Pancreas (tissue), 10 donors: ENCODE results near the gene MAP3K5. TPM values are rescaled to one million over a fixed set of nuclear protein-coding genes. Genes with fewer than 3 reads are reported as not detected.

Experiments used
- ATAC-seq, 4 donors: fragments of 200-7000 bp; cut with Tn5 transposase; one replicate each; pipeline versions ENCODE4 v1.8.0 to v1.9.1; 2020; ENCODE audit warnings: mild to moderate bottlenecking in 4 of 4, moderate library complexity in 4 of 4
- DNase-seq, 6 donors: peaks; one replicate each; pipeline ENCODE4 v3.0.0-alpha.2; 2020
- FAIRE-seq: peaks from 2 replicates; lab custom pipeline; 2012; peaks lifted over from hg19 to GRCh38; lab: Jason Lieb, UNC
- H3K27ac ChIP-seq, 4 donors: fragments of 200-600 bp; sonication (generic); 1 replicate in 3 of 4; 2 replicates in 1 of 4; pipeline versions ENCODE4 v1.5.0 to v1.8.0; 2020
- H3K27me3 ChIP-seq, 4 donors: fragments of 200-600 bp; one replicate each; pipeline ENCODE4 v1.8.0; 2021
- H3K36me3 ChIP-seq, 3 donors: fragments of 200-600 bp; sonication (generic) in 1 of 3; one replicate each; pipeline versions ENCODE4 v1.5.0 to v1.8.0; 2020 to 2021
- H3K4me1 ChIP-seq, 3 donors: fragments of 200-600 bp; one replicate each; pipeline ENCODE4 v1.8.0; 2021
- H3K4me3 ChIP-seq, 4 donors: fragments of 200-600 bp; sonication (generic) in 2 of 4; one replicate each; pipeline versions ENCODE4 v1.5.0 to v1.8.0; 2020 to 2021
- H3K9me3 ChIP-seq, 4 donors: fragments of 200-600 bp; one replicate each; pipeline ENCODE4 v1.8.0; 2021
- CTCF ChIP-seq, 4 donors: fragments of 200-600 bp; sonication (generic) in 3 of 4; IDR thresholded peaks; one replicate each; pipeline versions ENCODE4 v1.5.0 to v1.8.0; 2021; ENCODE audit warnings: antibody characterized with exemption in 4 of 4
- WGBS, 2 donors: extraction: QIAGEN DNeasy Blood & Tissue Kit; methylation state at CpG; one replicate each; pipeline ENCODE4 v1.1.7; 2013; 5-methylcytosine and 5-hydroxymethylcytosine counted together
- intact Hi-C, 3 donors: fragments of 100-400 bp; cut with DNase I; formaldehyde crosslinking; loops; one replicate each; pipeline versions ENCODE4 v1.11.1 to v1.14.2; 2022
- polyA plus RNA-seq, 2 donors: library from polyadenylated mRNA; stranded (reverse); fragments of 200-250 nt; gene quantifications; one replicate each; pipeline ENCODE4 v1.2.3, GENCODE V29; 2013
- total RNA-seq, 6 donors: library from RNA; stranded (reverse); fragmentation: NEBNext Ultra II Directional in 4 of 6; extraction: Animal tissue kit (Norgen Biotek cat#: 25700) in 4 of 6; gene quantifications; one replicate each; pipeline versions ENCODE4 v1.2.1 to v1.2.4, GENCODE V29; 2021 to 2023
- donor health status: healthy with polysubstance abuse.
- donor health status: DM: no; HTN: no; CAD: no; lungs with moderate emphysema.
- donor health status: DM: no; HTN: no; CAD: no.
- donor health status: control.
- donor health status: control.
- donor health status: Bipolar disorder and iron deficiency.
- donor health status: DM: yes; HTN: yes; CAD: no.
- donor health status: DM: no; HTN: no; CAD: no.
- donor health status: DM: no; HTN: no; CAD: no.
- donor health status: DM: yes; HTN: yes; CAD: no.

MAP3K5 gene
- total and polyA plus RNA-seq, 8 donors, result 6.7 to 28.6 (median 19.4) TPM

GRCh38 chr6:136669299-136669699 lies 123.0 kb downstream of the MAP3K5 start:
- ATAC-seq, result peak; percentile 65 to 93 (median 85)
- Histone ChIP-seq H3K4me1 (peaks cover 7 to 15% (median 8%) of the 10 kb centered on the region in 3 donors), H3K27ac (peak overlapping the region in 2 of 4 donors; percentile 27 to 45), H3K9me3 (no peaks in the 10 kb centered on the region), H3K4me3 (no peak overlapping the region), H3K36me3 (no peaks in the 10 kb centered on the region), H3K27me3 (no peaks in the 10 kb centered on the region)
- FAIRE-seq, result no peak
- 23 to 25% methylated on average over 3 of the region's 3 CpGs for WGBS, 2 donors
- intact Hi-C loops, result no loop called here
- no peak for TF ChIP-seq CTCF (IDR thresholded peaks at IDR 0.05)
- no peak for DNase-seq

- H3K27ac ChIP-seq, result peak overlapping the region in 1 of 4 donors; percentile 27
Measured at GRCh38 chr6:136668571-136668970, 123.7 kb downstream of the MAP3K5 start.

GRCh38 chr6:136666041-136666440 lies 126.2 kb downstream of the MAP3K5 start:
- peaks cover 7 to 26% (median 22%) of the 10 kb centered on the region in 3 donors for H3K4me1 ChIP-seq
- H3K9me3 ChIP-seq, result no peaks in the 10 kb centered on the region
- no peak for DNase-seq
- H3K27ac ChIP-seq, result no peak overlapping the region
- intact Hi-C loops, result no loop called here
- 97 to 100% methylated on average over 1 of the region's 1 CpG for whole genome bisulfite sequencing, 2 donors
- no peaks in the 10 kb centered on the region for H3K27me3 ChIP-seq
- ATAC-seq, result no peak
- no peak overlapping the region for H3K4me3 ChIP-seq
- FAIRE-seq, result no peak
- no peak for TF ChIP-seq CTCF (IDR thresholded peaks at IDR 0.05)
- H3K36me3 ChIP-seq, result no peaks in the 10 kb centered on the region

More at GRCh38 chr6:136668571-136668970, 123.7 kb downstream of the MAP3K5 start:
- no peak for TF ChIP-seq CTCF (IDR thresholded peaks at IDR 0.05)
- Histone ChIP-seq H3K27me3 (no peaks in the 10 kb centered on the region), H3K4me1 (peaks cover 7 to 18% (median 8%) of the 10 kb centered on the region in 3 donors), H3K4me3 (no peak overlapping the region), H3K36me3 (no peaks in the 10 kb centered on the region), H3K9me3 (no peaks in the 10 kb centered on the region)
- intact Hi-C loops, result no loop called here
- FAIRE-seq, result no peak
- WGBS, 2 donors, result 69 to 75% methylated on average over 3 of the region's 3 CpGs
- DNase-seq, result no peak
- no peak for ATAC-seq

- no peaks in the 10 kb centered on the region for H3K27me3 ChIP-seq
- ATAC-seq (peak; percentile 77 to 92 (median 89)), FAIRE-seq (no peak), DNase-seq (no peak)
- no peak overlapping the region for H3K4me3 ChIP-seq
- peak overlapping the region in 1 of 4 donors; percentile 9 for H3K27ac ChIP-seq
- H3K36me3 ChIP-seq, result no peaks in the 10 kb centered on the region
- 29 to 40% methylated on average over 3 of the region's 3 CpGs for WGBS, 2 donors
- intact Hi-C loops, result no loop called here
- no peaks in the 10 kb centered on the region for H3K9me3 ChIP-seq
- peaks cover 0 to 14% (median 11%) of the 10 kb centered on the region in 3 donors for H3K4me1 ChIP-seq
- no peak for TF ChIP-seq CTCF (IDR thresholded peaks at IDR 0.05)
Measured at GRCh38 chr6:136662347-136663237, 129.7 kb downstream of the MAP3K5 start.

- Histone ChIP-seq H3K9me3 (no peaks in the 10 kb centered on the region), H3K36me3 (no peaks in the 10 kb centered on the region), H3K4me3 (no peak overlapping the region), H3K4me1 (peaks cover 0 to 14% (median 13%) of the 10 kb centered on the region in 3 donors), H3K27me3 (no peaks in the 10 kb centered on the region), H3K27ac (no peak overlapping the region)
- FAIRE-seq (no peak), ATAC-seq (no peak), DNase-seq (no peak)
- 60 to 71% methylated on average over 1 of the region's 1 CpG for WGBS, 2 donors
- TF ChIP-seq CTCF (IDR thresholded peaks at IDR 0.05), result no peak
- intact Hi-C loops, result no loop called here
Measured at GRCh38 chr6:136660727-136661126, 131.6 kb downstream of the MAP3K5 start.
